ELR (cell line): ENCODE results near the gene NDEL1.

Source experiments
- DNase-seq: peaks from one replicate; pipeline ENCODE4 v3.0.0-alpha.2; 2015; ENCODE audit warnings: low read depth

Gene NDEL1

DNA sequence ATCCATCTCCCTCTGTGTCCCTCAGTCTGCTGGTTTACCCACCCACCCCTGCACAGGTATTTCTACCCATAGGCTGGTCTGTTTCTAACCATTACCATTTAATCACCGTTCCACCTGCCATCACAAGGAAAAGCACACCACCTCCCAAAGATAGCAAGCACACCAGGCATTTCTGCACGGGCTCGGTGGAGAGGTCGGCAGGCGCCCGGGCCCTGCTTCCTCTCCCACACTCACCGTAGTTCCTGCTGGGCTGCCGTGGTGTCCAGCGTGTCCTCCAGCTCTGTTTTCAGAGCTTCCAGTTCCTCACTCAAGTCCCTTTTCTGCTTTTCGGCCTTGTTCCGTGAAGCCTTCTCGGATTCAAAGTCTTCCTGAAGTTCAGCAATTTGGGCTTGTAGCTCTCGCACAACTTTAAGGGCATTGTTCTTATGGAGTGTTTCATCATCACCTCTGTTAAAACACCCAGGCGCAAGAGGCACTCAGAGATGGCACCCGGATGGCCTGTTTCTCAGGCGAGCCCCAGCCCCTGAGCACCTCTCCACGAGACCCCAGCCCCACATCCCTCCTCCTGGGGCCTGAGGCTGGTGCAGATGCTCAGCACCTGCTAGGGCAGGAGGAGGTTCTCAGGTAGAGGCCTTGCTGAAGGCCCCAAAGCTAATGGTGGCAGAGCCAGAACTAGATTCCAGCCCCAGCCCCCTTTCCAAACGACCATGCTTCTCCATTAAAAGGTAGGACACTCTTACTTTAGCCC lies 69.0 kb downstream of the NDEL1 start:
- no peak for DNase-seq

DNA sequence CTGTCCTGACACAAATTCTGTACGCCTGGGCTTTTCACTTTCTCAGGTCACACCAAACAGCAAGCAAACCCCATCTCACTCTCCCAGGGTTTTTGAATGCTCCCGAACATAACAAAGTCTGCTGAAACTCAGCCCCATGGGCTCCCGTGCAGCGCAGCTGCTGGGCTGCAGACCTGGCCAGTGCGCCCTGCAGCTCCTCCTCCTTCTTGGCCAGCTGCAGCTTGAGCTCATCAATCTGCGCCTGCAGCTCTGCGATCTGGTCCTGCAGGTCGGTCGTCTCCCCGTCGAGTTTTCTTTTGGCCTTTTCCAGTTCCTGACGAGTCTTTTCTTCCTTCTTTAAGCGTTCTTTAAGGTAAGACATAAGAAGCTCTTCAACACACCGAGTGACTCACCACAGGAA lies 70.5 kb downstream of the NDEL1 start:
- DNase-seq, result no peak

DNA sequence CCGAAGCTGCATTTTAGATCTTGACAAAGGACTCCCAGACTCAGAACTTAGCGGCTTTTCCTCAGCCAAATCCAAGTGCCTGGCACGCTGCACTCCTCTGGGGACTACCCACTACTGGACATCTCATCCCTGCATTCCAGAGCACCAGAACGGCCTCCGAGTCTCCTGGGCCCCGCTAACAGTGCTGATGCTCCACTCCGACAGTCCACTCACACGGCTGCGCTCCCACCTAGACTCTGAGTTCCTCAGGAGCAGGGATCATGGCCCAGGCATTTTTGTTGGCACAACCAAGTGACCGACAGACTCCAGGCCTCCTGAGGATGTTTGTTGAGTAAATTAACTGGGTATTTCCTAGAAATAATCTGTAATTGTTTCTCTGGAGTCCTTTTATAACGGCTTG lies 79.1 kb downstream of the NDEL1 start:
- DNase-seq, result no peak
